Adipocyte (in vitro differentiated cells): ENCODE measurements around the gene HOXD4.

Experiments used
- DNase-seq: peaks from one replicate; pipeline ENCODE4 v3.0.0-alpha.2; 2015; ENCODE audit warnings: low read depth
- H3K27me3 ChIP-seq: replicated peaks from 2 replicates; pipeline ENCODE4 v1.7.0; 2013; ENCODE audit warnings: mild to moderate bottlenecking, low read length, moderate library complexity; ENCODE audit not compliant: control insufficient read depth, insufficient read depth
- H3K36me3 ChIP-seq: 2 replicates; pipeline ENCODE4 v1.7.0; 2013; ENCODE audit warnings: low read length, mild to moderate bottlenecking, moderate library complexity; ENCODE audit not compliant: control insufficient read depth, insufficient read depth, severe bottlenecking
- H3K4me1 ChIP-seq: 2 replicates; pipeline ENCODE4 v1.7.0; 2013; ENCODE audit warnings: mild to moderate bottlenecking, low read length, moderate library complexity; ENCODE audit not compliant: control insufficient read depth, insufficient read depth
- H3K4me3 ChIP-seq: 2 replicates; pipeline ENCODE4 v1.7.0; 2013; ENCODE audit warnings: mild to moderate bottlenecking, low read length, moderate library complexity
- H3K9ac ChIP-seq: 2 replicates; pipeline ENCODE4 v1.7.0; 2013; ENCODE audit warnings: mild to moderate bottlenecking, low read length, moderate library complexity
- H3K9me3 ChIP-seq: 2 replicates; pipeline ENCODE4 v1.7.0; 2013; ENCODE audit warnings: mild to moderate bottlenecking, low read length, moderate library complexity; ENCODE audit not compliant: control insufficient read depth

HOXD4 gene

GRCh38 chr2:176172895-176173566, 21.7 kb downstream of the HOXD4 start:
- Histone ChIP-seq H3K9ac (no peak overlapping the region), H3K9me3 (no peaks in the 10 kb centered on the region), H3K4me3 (no peak overlapping the region), H3K36me3 (no peaks in the 10 kb centered on the region), H3K4me1 (peaks cover 10% of the 10 kb centered on the region), H3K27me3 (no peaks in the 10 kb centered on the region)
- no peak for DNase-seq

DNA sequence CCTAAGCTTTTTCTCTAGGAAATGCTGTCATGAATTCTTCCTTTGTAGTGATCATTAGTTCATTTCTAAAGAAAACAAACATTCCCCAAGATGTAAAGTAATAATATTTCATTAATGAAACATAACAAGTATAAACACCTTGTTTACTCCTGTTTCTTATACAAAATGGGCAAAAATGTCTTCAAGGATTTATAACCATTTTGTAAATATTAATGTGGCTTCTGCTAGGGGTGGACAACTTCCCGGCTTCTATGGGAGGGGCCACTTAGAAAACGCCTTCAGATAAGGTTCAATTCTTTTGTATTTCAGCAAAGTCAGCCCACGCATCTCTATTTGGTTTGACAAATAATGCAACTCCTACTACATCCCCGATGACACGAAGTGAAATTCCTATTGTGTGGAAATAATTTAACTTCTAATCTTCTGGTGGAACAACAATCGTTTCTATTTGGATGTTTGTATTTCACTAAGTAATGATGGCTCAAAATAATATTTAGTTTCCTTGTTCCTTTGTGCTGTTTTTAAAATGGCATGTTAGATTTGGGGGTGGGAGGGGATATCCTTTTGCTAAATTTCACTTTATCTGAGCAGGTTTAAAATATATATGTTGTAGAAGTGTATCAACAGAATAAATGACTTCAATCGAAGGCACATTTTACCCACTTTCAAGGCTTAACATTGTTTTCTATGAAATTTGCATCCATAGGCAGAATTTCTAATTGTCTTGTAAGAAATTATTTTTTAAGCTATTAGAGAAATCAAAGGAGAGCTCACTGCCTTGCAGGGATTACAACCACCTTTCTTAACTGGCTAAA, 22.4 kb downstream of the HOXD4 start:
- peak overlapping the region; percentile 25 for H3K9ac ChIP-seq
- H3K9me3 ChIP-seq, result no peaks in the 10 kb centered on the region
- peak overlapping the region; percentile 59 for H3K4me3 ChIP-seq
- H3K27me3 ChIP-seq, result no peaks in the 10 kb centered on the region
- H3K4me1 ChIP-seq, result peaks cover 16% of the 10 kb centered on the region
- H3K36me3 ChIP-seq, result no peaks in the 10 kb centered on the region
- DNase-seq, result no peak

- H3K4me1 ChIP-seq, result peaks cover 17% of the 10 kb centered on the region
- H3K36me3 ChIP-seq, result no peaks in the 10 kb centered on the region
- H3K4me3 ChIP-seq, result peak overlapping the region; percentile 59
- H3K9me3 ChIP-seq, result no peaks in the 10 kb centered on the region
- H3K9ac ChIP-seq, result peak overlapping the region; percentile 25
- DNase-seq, result no peak
- H3K27me3 ChIP-seq, result no peaks in the 10 kb centered on the region
These were observed 23.1 kb downstream of the HOXD4 start for GRCh38 chr2:176174382-176174823.

DNA sequence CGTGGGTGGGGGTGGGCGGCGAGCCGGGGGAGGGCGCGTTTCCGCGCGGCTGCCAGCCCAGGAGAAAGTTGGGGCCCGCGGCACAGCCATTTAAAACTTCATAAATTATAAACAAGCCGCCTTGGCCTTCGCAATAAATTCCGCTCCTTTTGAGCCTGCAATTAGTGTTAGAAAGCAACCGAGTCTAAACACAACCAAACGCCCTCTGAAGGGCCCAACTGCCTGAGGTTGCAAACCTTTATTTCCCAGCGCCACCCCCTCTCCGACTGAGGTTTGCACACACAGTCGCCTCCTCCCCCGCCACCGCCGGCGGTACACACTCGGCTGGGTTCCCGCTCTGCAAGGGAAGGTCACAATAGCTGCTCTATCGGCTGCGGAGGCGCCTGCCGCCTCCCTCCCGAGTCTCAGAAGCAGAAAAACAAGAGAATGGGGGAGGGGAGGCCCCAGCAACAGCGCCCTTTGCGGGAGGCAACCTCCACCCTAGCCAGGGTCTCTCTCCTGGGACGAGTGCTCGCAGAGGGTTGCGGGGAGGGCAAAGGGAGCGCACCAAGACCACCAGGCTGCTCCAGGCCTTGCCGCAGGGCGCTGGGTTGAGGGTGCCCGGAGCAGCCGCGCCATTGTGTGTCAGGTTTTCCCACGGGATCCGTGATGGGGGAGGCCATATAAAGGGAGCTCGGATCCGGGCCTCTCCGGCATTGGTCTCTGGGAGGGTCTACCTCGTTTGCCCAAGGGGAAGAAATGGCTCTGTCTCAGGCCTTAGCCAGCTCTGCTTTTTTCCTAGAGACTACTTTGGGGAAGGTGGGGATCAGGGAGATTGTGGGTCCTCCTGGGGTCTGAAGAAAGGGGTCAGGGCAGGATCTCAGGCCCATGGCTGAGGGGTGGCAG, 23.7 kb downstream of the HOXD4 start:
- no peak overlapping the region for H3K9ac ChIP-seq
- no peak for DNase-seq
- H3K27me3 ChIP-seq, result no peaks in the 10 kb centered on the region
- H3K9me3 ChIP-seq, result no peaks in the 10 kb centered on the region
- H3K4me3 ChIP-seq, result peak overlapping the region; percentile 59
- no peaks in the 10 kb centered on the region for H3K36me3 ChIP-seq
- H3K4me1 ChIP-seq, result peaks cover 17% of the 10 kb centered on the region

DNA sequence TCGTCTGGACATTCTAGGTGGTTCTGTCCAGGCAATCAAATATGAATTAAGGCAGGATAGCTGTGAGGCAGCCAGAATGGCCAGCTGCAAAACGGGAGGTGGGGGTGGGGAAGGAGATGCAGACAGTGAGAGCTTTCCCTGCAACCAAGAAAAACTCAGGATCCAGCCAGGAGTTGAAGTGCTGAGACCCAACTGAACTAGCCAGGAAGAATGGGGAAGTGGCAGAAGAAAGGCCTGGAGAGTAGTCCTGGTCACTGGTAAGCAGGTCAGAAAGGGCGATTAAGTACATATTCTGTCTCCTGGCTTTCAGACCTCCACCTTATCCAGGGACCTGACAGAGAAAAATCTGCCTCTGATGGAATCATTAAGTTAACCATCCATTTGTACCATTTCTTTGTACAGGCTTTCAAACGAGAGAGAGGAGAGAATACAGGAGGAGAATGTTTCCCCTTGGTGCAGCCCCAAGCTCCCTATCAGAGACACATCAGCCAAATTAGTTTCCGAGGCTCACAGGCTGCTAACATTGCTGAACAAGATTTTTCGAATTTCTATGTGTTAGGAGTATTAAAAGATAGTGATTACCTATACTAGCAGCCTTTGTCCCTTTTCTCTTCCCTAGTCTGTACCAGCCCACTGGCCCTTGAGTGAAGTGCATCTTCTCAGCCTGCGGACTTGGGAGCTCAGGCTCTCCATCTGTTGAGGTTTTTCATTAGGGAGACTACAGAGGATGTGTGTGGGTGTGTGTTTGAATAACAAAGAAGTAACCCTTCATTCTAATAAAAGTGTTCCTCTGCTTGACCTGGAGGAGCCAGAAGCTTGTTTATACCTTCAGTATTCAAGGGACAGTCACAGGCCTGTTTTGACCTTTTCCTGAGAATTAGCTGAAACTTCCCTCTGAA, 24.6 kb downstream of the HOXD4 start:
- no peak for DNase-seq
- H3K4me3 ChIP-seq, result no peak overlapping the region

GRCh38 chr2:176177580-176178037, 26.3 kb downstream of the HOXD4 start:
- Histone ChIP-seq H3K4me3 (peak overlapping the region; percentile 87), H3K36me3 (no peaks in the 10 kb centered on the region), H3K9me3 (no peaks in the 10 kb centered on the region), H3K9ac (peak overlapping the region; percentile 58), H3K4me1 (peaks cover 17% of the 10 kb centered on the region), H3K27me3 (no peaks in the 10 kb centered on the region)
- no peak for DNase-seq

More for the DNA sequence above, 24.6 kb downstream of the HOXD4 start:
- H3K9me3 ChIP-seq, result no peaks in the 10 kb centered on the region
- no peaks in the 10 kb centered on the region for H3K27me3 ChIP-seq
- H3K4me1 ChIP-seq, result peaks cover 17% of the 10 kb centered on the region
- H3K36me3 ChIP-seq, result no peaks in the 10 kb centered on the region
- H3K9ac ChIP-seq, result no peak overlapping the region

DNA sequence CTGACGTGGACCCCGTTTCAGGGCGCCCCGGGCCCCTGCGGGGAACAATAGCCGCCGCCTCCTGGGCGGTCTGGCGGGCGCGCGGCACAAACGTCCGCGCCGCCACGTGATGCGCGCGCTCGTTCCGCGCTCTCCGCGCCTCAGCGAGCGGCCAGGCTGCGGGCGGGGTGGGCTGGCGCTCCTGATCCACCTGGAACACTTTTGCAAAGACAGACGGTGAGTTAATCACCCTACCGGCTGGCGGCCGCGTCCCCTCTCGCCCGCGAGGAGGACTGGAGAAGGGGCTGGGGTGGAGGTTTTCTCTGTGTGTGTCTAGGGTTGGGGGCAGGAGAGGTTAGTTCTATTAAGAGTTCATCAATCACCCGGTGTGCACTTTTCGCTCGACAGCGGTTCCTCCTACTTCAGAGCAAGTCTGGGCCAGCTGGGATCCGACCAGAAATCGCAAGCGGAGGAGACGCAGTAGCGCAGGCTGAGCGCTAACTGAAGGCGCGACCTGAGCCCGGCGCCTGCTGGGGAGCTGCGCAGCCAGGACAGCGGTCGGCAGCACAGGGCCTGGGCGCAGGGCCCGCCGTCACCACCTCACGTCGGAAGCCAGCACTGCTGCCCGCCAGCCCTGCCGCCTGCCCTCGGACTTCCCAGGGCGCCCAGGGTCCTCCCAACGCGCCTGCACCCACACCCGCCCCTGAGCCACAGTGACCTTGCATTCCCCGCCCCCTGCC, 26.8 kb downstream of the HOXD4 start:
- Histone ChIP-seq H3K4me1 (peaks cover 17% of the 10 kb centered on the region), H3K9me3 (no peaks in the 10 kb centered on the region), H3K9ac (peak overlapping the region; percentile 58), H3K36me3 (no peaks in the 10 kb centered on the region), H3K4me3 (peak overlapping the region; percentile 87), H3K27me3 (no peaks in the 10 kb centered on the region)
- no peak for DNase-seq

DNA sequence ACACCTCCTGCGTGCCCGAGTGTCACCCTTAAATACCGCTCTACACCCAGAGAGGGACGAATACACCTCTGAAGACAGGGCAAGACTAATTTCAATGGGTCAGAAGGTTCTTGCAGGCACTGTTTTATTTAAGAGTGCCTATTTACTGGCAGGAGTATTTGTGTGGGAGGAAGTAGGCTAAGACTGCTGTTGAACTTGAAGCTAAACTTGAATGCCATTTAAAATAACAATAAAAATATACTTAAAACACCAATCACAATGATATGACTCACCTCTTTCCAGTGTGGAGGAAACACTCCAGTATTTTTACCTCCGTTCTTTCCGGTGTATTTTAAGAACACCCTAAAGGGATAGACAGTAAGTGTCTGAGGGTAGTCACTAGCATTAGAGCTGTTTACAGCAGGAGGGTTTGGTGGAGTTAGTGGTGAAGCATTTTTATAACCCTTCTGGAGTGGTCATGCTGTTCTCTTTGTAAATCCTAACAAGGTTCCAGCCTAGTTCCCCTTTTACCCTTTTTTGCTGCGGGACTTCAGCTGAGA, 27.5 kb downstream of the HOXD4 start:
- no peak overlapping the region for H3K9ac ChIP-seq
- peaks cover 14% of the 10 kb centered on the region for H3K4me1 ChIP-seq
- H3K27me3 ChIP-seq, result no peaks in the 10 kb centered on the region
- no peak for DNase-seq
- H3K36me3 ChIP-seq, result no peaks in the 10 kb centered on the region
- H3K9me3 ChIP-seq, result no peaks in the 10 kb centered on the region
- H3K4me3 ChIP-seq, result peak overlapping the region; percentile 87

DNA sequence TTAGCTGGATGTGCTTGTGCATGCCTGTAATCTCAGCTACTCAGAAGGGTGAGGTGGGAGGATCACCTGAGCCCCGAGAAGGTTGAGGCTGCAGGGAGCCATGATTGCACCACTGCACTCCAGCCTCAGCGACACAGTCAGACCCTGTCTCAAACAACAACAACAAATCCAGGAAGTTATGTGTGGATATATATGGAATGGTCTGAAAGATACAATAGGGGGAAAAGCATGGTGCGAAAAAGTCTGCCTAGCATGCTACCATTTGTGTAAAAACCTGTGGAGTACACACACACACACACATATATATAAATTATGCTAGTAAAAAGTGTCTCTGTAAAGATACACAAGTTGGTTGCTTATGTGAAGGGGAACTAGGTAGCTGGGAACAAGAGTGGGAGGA, 30.2 kb downstream of the HOXD4 start:
- Histone ChIP-seq H3K4me1 (peaks cover 7% of the 10 kb centered on the region), H3K4me3 (no peak overlapping the region), H3K36me3 (no peaks in the 10 kb centered on the region), H3K9ac (no peak overlapping the region), H3K9me3 (no peaks in the 10 kb centered on the region), H3K27me3 (no peaks in the 10 kb centered on the region)
- no peak for DNase-seq

DNA sequence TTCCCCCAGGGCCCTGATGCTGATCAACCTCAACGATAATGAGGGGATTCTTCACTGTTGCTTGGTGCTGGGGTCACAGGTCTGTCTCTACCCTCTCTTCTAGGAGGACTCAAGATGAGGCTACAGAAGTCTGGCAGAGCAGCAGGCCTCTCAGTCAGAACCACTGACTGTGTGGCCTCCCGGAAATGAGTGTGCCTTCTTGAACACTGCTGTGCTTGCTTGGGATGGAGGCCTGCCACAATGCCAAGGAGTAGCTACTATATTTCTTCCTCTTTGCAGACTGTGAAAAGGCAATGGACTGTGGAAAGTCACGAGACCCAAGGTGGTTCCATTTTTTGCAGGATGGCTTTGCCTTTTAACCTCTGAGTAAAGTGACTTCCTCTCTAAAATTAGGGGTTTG, 31.3 kb downstream of the HOXD4 start:
- no peaks in the 10 kb centered on the region for H3K36me3 ChIP-seq
- H3K27me3 ChIP-seq, result no peaks in the 10 kb centered on the region
- peaks cover 7% of the 10 kb centered on the region for H3K4me1 ChIP-seq
- DNase-seq, result no peak
- no peak overlapping the region for H3K4me3 ChIP-seq
- no peaks in the 10 kb centered on the region for H3K9me3 ChIP-seq
- no peak overlapping the region for H3K9ac ChIP-seq
